SK-N-SH treated with all-trans-retinoic acid at 6 μM for 48 hours (cell line): ENCODE measurements around the gene CALHM2.

Source experiments
- CREB5 ChIP-seq: fragments of 250-450 bp; sonication (Bioruptor Pico); IDR thresholded peaks from 2 replicates; pipeline ENCODE4 v1.5.1; 2020; ENCODE audit warnings: low read depth, mild to moderate bottlenecking, moderate library complexity

The CALHM2 gene

GRCh38 chr10:103396789-103397087, 55.4 kb downstream of the CALHM2 start (continued):
- TF ChIP-seq CREB5 (CRISPR knock-in tag) = no peak
